ENCODE data around the gene RPAP3. TPM values are rescaled to one million over a fixed set of nuclear protein-coding genes. Genes with fewer than 3 reads are reported as not detected.

RPAP3 gene
- total and polyA plus RNA-seq, 9 of the 15 experiments (the other 6 are each of a cell fraction or from before 2014, with no cell fraction given): 40.0 to 92.1 (median 54.1) TPM

GRCh38 chr12:47698631-47699030 lies 7.2 kb downstream of the RPAP3 start (continued):
- TF ChIP-seq PRDM10 (IDR thresholded peaks at IDR 0.05; ENCODE audit: partially characterized antibody) (no peak), ZNF408 (CRISPR knock-in tag; IDR thresholded peaks at IDR 0.05; ENCODE audit: low read depth) (peak; percentile 85; the same call in 1 of the 2 replicates), OTX1 (CRISPR knock-in tag; IDR thresholded peaks at IDR 0.05) (no peak), ZNF277 (CRISPR knock-in tag; IDR thresholded peaks at IDR 0.05; ENCODE audit: borderline replicate concordance) (peak; percentile 90), NFIX (CRISPR knock-in tag; IDR thresholded peaks at IDR 0.05; ENCODE audit: low read depth) (peak; percentile 16; the same call in 1 of the 2 replicates)

- no peaks in the 10 kb centered on the region for H3K4me1 ChIP-seq (replicated peaks in 1 of 2; ENCODE audit: control insufficient read depth in 2 of 2, insufficient read depth in 2 of 2, low read length in 2 of 2)
- H3K4me3 ChIP-seq: no peak overlapping the region
- H3K9me3 ChIP-seq (replicated peaks; ENCODE audit: control insufficient read depth, insufficient read depth, low read depth, low read length): no peaks in the 10 kb centered on the region
- no peak overlapping the region for H3K27ac ChIP-seq (ENCODE audit: extremely low read depth, low read depth, low read length)
- no peak overlapping the region for H3K9ac ChIP-seq (ENCODE audit: insufficient read depth in 1 of 2, low read depth in 2 of 2, low read length in 2 of 2)
- DNase-seq (ENCODE audit: extremely low read depth in 1 of 4, low spot score in 3 of 4) (no peak), FAIRE-seq (no peak), ATAC-seq (no peak)
- intact Hi-C loops (cut with micrococcal nuclease): no loop called here
- H2AFZ ChIP-seq (ENCODE audit: low read depth, low read length): no peak overlapping the region
- peaks cover 85% of the 10 kb centered on the region for H3K36me3 ChIP-seq (ENCODE audit: control insufficient read depth, insufficient read depth, low read length)
- WGBS (ENCODE audit: insufficient coverage, low coverage, missing lambda C conversion rate): 86% methylated on average over 4 of the region's 4 CpGs
- H3K79me2 ChIP-seq (ENCODE audit: control insufficient read depth, insufficient read depth, low read length): peaks cover 30% of the 10 kb centered on the region
- in situ Hi-C loops (cut with MboI): no loop called here
- H3K27me3 ChIP-seq (ENCODE audit: control insufficient read depth in 2 of 2, insufficient read depth in 2 of 2, low read length in 2 of 2): no peaks in the 10 kb centered on the region
- H3K4me2 ChIP-seq (ENCODE audit: insufficient read depth, low read length): no peak overlapping the region
- no peaks in the 10 kb centered on the region for H3K9me1 ChIP-seq (ENCODE audit: control insufficient read depth, insufficient read depth, low read length)
- no TSS peak for BruUV-seq (replicated peaks)
- TF ChIP-seq HNRNPLL (IDR thresholded peaks at IDR 0.05; ENCODE audit: low read depth, low read length, poor library complexity, severe bottlenecking): no peak
- peak; percentile 78 for TF ChIP-seq HMBOX1 (IDR thresholded peaks at IDR 0.05)
- no peaks in the 10 kb centered on the region for H4K20me1 ChIP-seq (replicated peaks; ENCODE audit: control insufficient read depth, insufficient read depth, low read length)
- ChIA-PET CTCF (ENCODE audit: low intra/inter-chr PET ratio) (no interaction called here), POLR2A (interaction anchor here (0.6 to 1.0 kb wide), 4 partner anchors 9 to 46 kb away, joined by 3 read pairs; no protein-coding TSS in a partner anchor)
Measured at GRCh38 chr12:47698055-47698454, 7.8 kb downstream of the RPAP3 start.

All from K562 (cell line).